HL-60 (cell line): ENCODE results near the gene ZNF597.
A peak's percentile ranks its signal among the peaks of the same experiment; 100 is the strongest.

Source experiments
- DNase-seq, 2 experiments: peaks; one replicate each; pipeline ENCODE4 v3.0.0-alpha.2; 2010 to 2020; ENCODE audit warnings: low read depth in 1 of 2, low spot score in 1 of 2
- H3K27ac ChIP-seq: fragments of 250-450 bp; sonication (Bioruptor Pico); replicated peaks from 2 replicates; pipeline ENCODE4 v1.5.1; 2020; ENCODE audit warnings: mild to moderate bottlenecking, moderate library complexity
- H3K27me3 ChIP-seq: fragments of 250-450 bp; sonication (Bioruptor Pico); 2 replicates; pipeline ENCODE4 v1.5.1; 2021; ENCODE audit warnings: mild to moderate bottlenecking, moderate library complexity; ENCODE audit not compliant: insufficient read depth, poor library complexity, severe bottlenecking
- H3K4me3 ChIP-seq: replicated peaks from 2 replicates; pipeline ENCODE4 v1.5.1; 2011; ENCODE audit warnings: mild to moderate bottlenecking, control low read depth, low read length; ENCODE audit not compliant: insufficient read depth
- CTCF ChIP-seq: IDR thresholded peaks from one replicate; pipeline ENCODE4 v1.5.1; 2011; ENCODE audit warnings: low read length, control low read depth, inconsistent platforms; ENCODE audit not compliant: insufficient read depth
- GABPA ChIP-seq: IDR thresholded peaks from 2 replicates; pipeline ENCODE4 v1.6.1; 2012; ENCODE audit warnings: low read depth
- POLR2AphosphoS5 ChIP-seq: IDR thresholded peaks from 2 replicates; pipeline ENCODE4 v1.6.1; 2012; ENCODE audit warnings: low read depth
- REST ChIP-seq: IDR thresholded peaks from 2 replicates; pipeline ENCODE4 v1.6.1; 2012; ENCODE audit warnings: low read depth; ENCODE audit not compliant: insufficient replicate concordance
- SPI1 ChIP-seq: IDR thresholded peaks from 2 replicates; pipeline ENCODE4 v1.6.1; 2012; ENCODE audit warnings: low read depth, mild to moderate bottlenecking, borderline replicate concordance

The ZNF597 gene

GRCh38 chr16:3434373-3434772 lies 8.9 kb downstream of the ZNF597 start:
- Histone ChIP-seq H3K4me3 (no peak overlapping the region), H3K27me3 (no peaks in the 10 kb centered on the region), H3K27ac (no peak overlapping the region)
- TF ChIP-seq SPI1 (no peak), REST (no peak), CTCF (no peak), GABPA (no peak), POLR2AphosphoS5 (no peak)
- DNase-seq: no peak

GRCh38 chr16:3431779-3432219 lies 11.5 kb downstream of the ZNF597 start:
- Histone ChIP-seq H3K27me3 (no peaks in the 10 kb centered on the region), H3K27ac (peak overlapping the region; percentile 64), H3K4me3 (peak overlapping the region; percentile 54)
- TF ChIP-seq POLR2AphosphoS5 (peak; percentile 82), REST (peak; percentile 10), SPI1 (peak; percentile 53; the same call in 1 of the 2 replicates), CTCF (no peak), GABPA (peak; percentile 90)
- peak; percentile 93 to 96 for DNase-seq

GRCh38 chr16:3413730-3414379 lies 29.4 kb downstream of the ZNF597 start:
- H3K4me3 ChIP-seq: no peak overlapping the region
- H3K27me3 ChIP-seq: no peaks in the 10 kb centered on the region
- no peak overlapping the region for H3K27ac ChIP-seq
- TF ChIP-seq GABPA: no peak
- no peak for TF ChIP-seq REST
- TF ChIP-seq POLR2AphosphoS5: no peak
- no peak for TF ChIP-seq CTCF
- TF ChIP-seq SPI1: no peak
- no peak for DNase-seq
